ENCODE data around the gene LIN28A.

LIN28A gene

DNA sequence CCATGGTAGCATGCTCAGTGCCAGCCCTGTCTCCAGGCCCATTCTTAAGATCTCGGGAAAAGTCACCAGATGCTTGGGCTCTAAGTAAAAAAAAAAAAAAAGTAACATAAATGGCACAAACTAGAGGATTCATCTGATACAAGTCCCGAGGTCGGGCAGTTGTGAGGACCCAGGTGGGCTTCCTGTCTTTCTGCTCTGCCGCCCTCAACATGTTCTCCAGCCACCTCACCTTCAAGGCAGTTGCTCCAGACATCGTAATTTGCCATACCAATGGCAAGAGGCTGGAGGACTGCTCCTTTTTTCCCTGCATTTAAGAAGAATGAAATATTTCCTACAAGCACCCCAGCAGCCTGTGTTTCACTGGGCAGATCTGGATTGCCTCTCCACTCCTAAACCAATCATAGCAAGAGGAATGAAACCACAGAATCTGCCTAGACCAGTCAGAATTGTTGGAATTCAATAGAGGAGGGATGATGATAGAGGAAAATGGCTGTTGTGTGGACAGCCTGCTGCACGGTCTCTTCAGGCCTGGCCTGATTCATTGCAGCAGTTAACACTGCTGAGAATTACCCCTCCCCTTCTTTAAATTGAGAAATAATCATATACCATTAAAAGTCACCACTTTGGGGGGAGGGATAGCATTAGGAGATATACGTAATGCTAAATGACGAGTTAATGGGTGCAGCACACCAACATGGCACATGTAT is 67.0 kb downstream of the LIN28A start:
- peaks cover 20% of the 10 kb centered on the region; the same call in 1 of the 2 replicates for H3K36me3 ChIP-seq (replicated peaks; ENCODE audit: insufficient read depth, low read length)
- H3K9ac ChIP-seq (ENCODE audit: low read length), result no peak overlapping the region
- no peak for DNase-seq
- H3K9me2 ChIP-seq (replicated peaks; ENCODE audit: insufficient read depth, low read length), result no peaks in the 10 kb centered on the region
- H3K4me3 ChIP-seq (ENCODE audit: low read length), result no peak overlapping the region
- no peaks in the 10 kb centered on the region for H3K27me3 ChIP-seq (replicated peaks; ENCODE audit: insufficient read depth, low read length)
- TF ChIP-seq EZH2phosphoT487 (IDR thresholded peaks at IDR 0.05; ENCODE audit: low read length) (no peak), EZH2 (optimal IDR thresholded peaks at IDR 0.05; ENCODE audit: low read depth, low read length) (no peak), CTCF (IDR thresholded peaks at IDR 0.05; ENCODE audit: low read length) (no peak)
- H3K27ac ChIP-seq (ENCODE audit: low read length), result no peak overlapping the region
- H3K4me2 ChIP-seq (ENCODE audit: low read depth, low read length), result no peak overlapping the region
- peaks cover 8% of the 10 kb centered on the region for H3K4me1 ChIP-seq (ENCODE audit: low read length)
- H3K9me3 ChIP-seq (replicated peaks; ENCODE audit: insufficient read depth, low read length), result no peaks in the 10 kb centered on the region
- peaks cover 24% of the 10 kb centered on the region for H4K20me1 ChIP-seq (ENCODE audit: insufficient read depth, low read length)
- peaks cover 27% of the 10 kb centered on the region for H3K79me2 ChIP-seq (ENCODE audit: low read length)
- no peak overlapping the region for H2AFZ ChIP-seq (ENCODE audit: low read length)
- H3F3A ChIP-seq (ENCODE audit: insufficient read depth, low read length), result peaks cover 41% of the 10 kb centered on the region

DNA sequence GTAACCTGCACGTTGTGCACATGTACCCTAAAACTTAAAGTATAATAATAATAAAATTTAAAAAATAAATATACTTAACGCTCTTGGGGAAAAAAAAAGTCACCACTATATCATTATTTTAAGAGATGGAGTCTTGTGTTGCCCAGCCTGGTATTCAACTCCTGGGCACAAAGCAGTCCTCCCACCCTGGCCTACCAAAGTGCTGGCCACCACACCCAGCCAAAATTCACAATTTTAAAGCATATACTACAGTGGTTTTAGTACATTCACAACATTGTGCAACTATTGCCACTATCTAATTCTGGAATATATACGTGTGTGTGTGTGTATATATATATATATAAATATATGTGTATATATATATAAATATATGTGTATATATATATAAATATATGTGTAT is 67.5 kb downstream of the LIN28A start:
- peaks cover 25% of the 10 kb centered on the region for H3K79me2 ChIP-seq (ENCODE audit: low read length)
- H3K4me1 ChIP-seq (ENCODE audit: low read length), result peaks cover 8% of the 10 kb centered on the region
- H3K36me3 ChIP-seq (replicated peaks; ENCODE audit: insufficient read depth, low read length), result peaks cover 20% of the 10 kb centered on the region; the same call in 1 of the 2 replicates
- peaks cover 40% of the 10 kb centered on the region for H3F3A ChIP-seq (ENCODE audit: insufficient read depth, low read length)
- no peak overlapping the region for H2AFZ ChIP-seq (ENCODE audit: low read length)
- TF ChIP-seq EZH2 (optimal IDR thresholded peaks at IDR 0.05; ENCODE audit: low read depth, low read length) (no peak), EZH2phosphoT487 (IDR thresholded peaks at IDR 0.05; ENCODE audit: low read length) (no peak), CTCF (IDR thresholded peaks at IDR 0.05; ENCODE audit: low read length) (no peak)
- no peak overlapping the region for H3K9ac ChIP-seq (ENCODE audit: low read length)
- H3K27me3 ChIP-seq (replicated peaks; ENCODE audit: insufficient read depth, low read length), result no peaks in the 10 kb centered on the region
- no peak overlapping the region for H3K27ac ChIP-seq (ENCODE audit: low read length)
- H3K4me3 ChIP-seq (ENCODE audit: low read length), result no peak overlapping the region
- H3K9me3 ChIP-seq (replicated peaks; ENCODE audit: insufficient read depth, low read length), result no peaks in the 10 kb centered on the region
- H4K20me1 ChIP-seq (ENCODE audit: insufficient read depth, low read length), result peaks cover 23% of the 10 kb centered on the region
- no peak overlapping the region for H3K4me2 ChIP-seq (ENCODE audit: low read depth, low read length)
- no peak for DNase-seq
- no peaks in the 10 kb centered on the region for H3K9me2 ChIP-seq (replicated peaks; ENCODE audit: insufficient read depth, low read length)

DNA sequence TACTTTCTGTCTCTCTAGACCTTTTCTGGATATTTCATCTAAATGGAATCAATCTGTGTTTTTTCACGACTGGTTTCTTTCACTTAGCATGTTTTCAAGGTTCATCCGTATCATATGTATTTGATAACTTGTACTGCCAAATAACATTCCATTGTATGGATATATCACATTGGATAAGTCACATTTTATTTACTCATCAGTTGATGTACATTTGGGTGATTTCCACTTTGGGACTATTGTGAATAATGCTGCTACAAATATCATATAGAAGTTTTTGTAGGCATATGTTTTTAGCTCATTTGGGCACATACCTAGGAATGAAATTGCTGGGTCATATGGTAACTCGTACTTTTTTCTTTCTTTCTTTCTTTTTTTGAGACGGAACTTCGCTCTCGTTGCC is 68.4 kb downstream of the LIN28A start:
- Histone ChIP-seq H4K20me1 (ENCODE audit: insufficient read depth, low read length) (peaks cover 15% of the 10 kb centered on the region), H3K4me1 (ENCODE audit: low read length) (peaks cover 4% of the 10 kb centered on the region), H3K27me3 (replicated peaks; ENCODE audit: insufficient read depth, low read length) (no peaks in the 10 kb centered on the region), H3K4me2 (ENCODE audit: low read depth, low read length) (no peak overlapping the region), H3K4me3 (ENCODE audit: low read length) (no peak overlapping the region), H3F3A (ENCODE audit: insufficient read depth, low read length) (peaks cover 32% of the 10 kb centered on the region), H3K9ac (ENCODE audit: low read length) (no peak overlapping the region), H3K36me3 (replicated peaks; ENCODE audit: insufficient read depth, low read length) (peaks cover 12% of the 10 kb centered on the region; the same call in 1 of the 2 replicates), H2AFZ (ENCODE audit: low read length) (no peak overlapping the region), H3K9me3 (replicated peaks; ENCODE audit: insufficient read depth, low read length) (no peaks in the 10 kb centered on the region), H3K9me2 (replicated peaks; ENCODE audit: insufficient read depth, low read length) (no peaks in the 10 kb centered on the region), H3K27ac (ENCODE audit: low read length) (no peak overlapping the region), H3K79me2 (ENCODE audit: low read length) (peaks cover 17% of the 10 kb centered on the region)
- TF ChIP-seq CTCF (IDR thresholded peaks at IDR 0.05; ENCODE audit: low read length), result no peak
- DNase-seq, result no peak

Data from MM.1S (cell line).